Measurements from ENCODE around the gene FBL.
A peak's percentile ranks its signal among the peaks of the same experiment; 100 is the strongest.
"Not testable (repeated sequence)": the region's sequence is repeated elsewhere in the genome, so short reads cannot be mapped to it uniquely, and the experiment has no call there.

FBL gene

DNA sequence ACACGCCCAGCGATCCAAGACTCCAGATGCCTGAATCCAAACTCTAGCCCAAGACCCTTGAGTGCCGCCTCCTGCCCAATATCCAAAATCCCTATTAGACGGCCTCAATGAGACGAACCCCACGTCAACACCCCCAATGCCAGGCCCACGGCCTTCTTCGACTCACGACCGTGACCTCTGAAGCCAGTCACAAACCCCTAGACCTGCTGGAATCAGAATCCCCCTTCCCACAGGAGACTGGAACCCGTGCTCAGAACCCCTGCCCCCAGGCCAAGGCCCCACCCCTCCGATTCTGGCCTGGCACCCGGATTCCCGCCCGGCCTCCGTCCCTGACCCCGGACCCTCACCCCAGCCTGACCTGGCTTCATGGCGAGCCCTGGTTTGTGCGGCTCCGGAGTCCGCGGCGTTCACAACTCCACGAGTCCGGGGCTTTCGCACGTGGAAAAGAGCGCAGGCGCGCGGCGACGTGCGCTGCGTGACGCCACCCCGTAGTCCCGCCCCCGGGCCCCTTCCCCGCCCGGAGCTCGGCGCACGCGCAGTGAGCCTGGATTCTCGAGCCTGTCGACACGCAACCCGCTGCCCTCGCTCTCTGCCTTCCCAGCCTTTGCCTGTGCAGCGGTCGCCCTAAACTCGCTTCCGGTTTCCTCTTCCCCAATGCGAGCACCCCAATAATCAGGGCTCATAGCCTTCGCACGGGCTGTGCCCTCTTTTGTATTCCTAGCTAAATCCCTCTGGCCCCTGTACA lies at the start of gene FBL:
Gene FBL, minus strand, starts transcription at position 447 of the 745 bp plus-strand sequence. Its CDS starts 79 bp downstream, at position 368.
- Mint-ChIP-seq H3K4me3 (peak within 1 kb of the TSS; percentile 97), H3K4me1 (ENCODE audit: low read depth) (peaks cover 45% of the 10 kb centered on the region), H3K36me3 (peaks cover 11% of the 10 kb centered on the region), H3K9me3 (ENCODE audit: low read depth) (no peaks in the 10 kb centered on the region), H3K27ac (peak within 1 kb of the TSS; percentile 97), H3K27me3 (no peaks in the 10 kb centered on the region)

DNA sequence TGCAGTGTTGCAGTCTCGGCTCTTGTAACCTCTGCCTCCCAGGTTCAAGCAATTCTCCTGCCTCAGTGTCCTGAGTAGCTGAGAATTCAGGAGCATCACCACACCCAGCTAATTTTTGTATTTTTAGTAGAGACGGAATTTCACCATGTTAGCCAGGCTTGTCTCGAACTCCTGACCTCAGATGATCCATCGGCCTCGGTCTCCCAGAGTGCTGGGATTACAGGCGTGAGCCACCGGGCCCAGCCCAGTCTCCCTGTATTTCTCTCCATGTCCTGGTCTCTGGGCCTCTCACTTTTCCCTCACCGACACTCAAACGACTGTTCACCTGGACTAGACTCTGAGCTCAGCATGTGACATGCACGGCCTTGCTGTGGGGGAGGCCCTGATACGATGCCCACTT lies 48.9 kb upstream of the FBL start:
- not testable (repeated sequence) for H3K27me3 Mint-ChIP-seq; H3K9me3 Mint-ChIP-seq (ENCODE audit: low read depth); H3K36me3 Mint-ChIP-seq; H3K4me3 Mint-ChIP-seq; H3K27ac Mint-ChIP-seq; H3K4me1 Mint-ChIP-seq (ENCODE audit: low read depth)

DNA sequence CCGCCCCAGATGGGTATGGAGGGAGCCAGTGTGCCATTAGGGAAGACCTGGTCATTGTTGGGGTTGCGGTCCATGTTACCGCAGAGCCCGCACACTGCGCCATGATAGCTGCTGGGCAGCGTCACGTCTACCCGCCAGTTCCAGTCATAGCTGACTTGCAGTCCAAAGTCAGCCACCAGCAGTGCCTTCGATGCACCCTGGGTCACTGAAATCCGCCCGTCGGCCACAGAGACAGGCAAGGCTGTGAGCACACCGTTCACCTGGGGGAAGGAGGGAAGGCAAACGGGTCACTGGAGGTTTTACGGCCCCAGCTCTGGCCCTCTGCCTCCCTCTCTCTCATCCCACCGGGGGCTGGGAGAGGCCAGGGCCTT lies 48.0 kb upstream of the FBL start:
- H3K27ac Mint-ChIP-seq; H3K27me3 Mint-ChIP-seq; H3K9me3 Mint-ChIP-seq (ENCODE audit: low read depth); H3K4me1 Mint-ChIP-seq (ENCODE audit: low read depth); H3K4me3 Mint-ChIP-seq; H3K36me3 Mint-ChIP-seq: not testable (repeated sequence)

DNA sequence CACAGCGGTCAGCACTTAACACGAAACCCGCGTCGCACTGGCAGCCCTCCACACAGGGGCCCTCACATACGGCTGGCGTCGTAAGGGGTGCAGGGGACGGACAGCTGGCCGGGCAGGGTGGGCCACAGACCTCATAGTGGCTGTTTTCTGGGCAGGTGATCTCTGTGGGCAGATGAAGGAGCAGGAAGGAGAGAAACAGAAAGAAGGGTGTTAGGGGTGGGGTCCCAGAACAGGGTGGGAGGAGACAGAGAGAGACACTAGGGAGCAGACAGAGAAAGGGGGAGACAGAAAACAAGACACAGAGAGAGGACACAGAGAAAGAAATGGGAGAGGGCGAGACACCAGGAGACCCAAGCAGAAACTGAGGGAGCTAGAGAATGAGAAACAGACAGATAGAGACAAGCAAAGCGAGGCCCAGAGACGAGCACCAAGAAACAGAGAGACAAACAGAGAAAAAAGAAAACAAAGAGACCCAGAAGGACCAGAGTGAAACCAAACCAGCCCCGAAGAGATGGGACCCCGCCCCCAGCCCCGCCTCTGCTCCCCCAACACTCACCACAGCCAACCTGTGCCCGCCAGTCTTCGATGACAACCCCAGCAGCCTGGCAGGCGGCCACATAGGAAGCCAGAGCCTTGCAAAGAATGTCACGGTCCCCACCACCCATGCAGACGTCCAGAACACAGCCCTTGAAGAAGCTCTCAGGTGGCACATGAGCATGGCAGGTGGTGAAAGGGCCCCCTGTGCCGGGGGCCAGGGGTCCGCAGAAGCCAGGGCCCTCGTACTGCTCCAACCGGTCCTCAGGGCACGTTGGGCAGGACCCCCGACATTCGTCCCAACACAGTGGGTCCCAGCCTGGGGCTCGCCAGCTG lies 47.4 kb upstream of the FBL start:
- not testable (repeated sequence) for H3K36me3 Mint-ChIP-seq; H3K4me1 Mint-ChIP-seq (ENCODE audit: low read depth); H3K9me3 Mint-ChIP-seq (ENCODE audit: low read depth); H3K27me3 Mint-ChIP-seq
- H3K27ac Mint-ChIP-seq: peak overlapping the region; percentile 87
- H3K4me3 Mint-ChIP-seq: peak overlapping the region; percentile 46

DNA sequence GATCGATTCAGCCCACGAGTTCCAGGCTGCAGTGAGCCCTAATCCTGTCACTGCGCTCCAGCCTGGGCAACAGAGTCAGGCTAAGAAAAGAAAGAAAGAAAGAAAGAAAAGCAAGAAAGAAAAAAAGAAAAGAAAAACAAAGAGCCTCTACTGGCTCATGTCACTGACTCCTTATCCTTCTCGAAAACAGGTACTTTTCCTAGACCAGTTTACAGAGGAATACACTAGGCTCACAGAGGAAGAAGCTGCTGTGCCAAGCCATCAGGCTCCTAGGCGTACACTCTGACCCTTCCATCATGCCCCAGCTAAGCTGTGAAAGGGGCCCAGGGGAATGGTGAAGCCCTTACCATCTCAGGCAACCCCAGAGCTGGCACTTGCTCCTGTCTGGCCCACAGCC lies 46.3 kb upstream of the FBL start:
- H3K27me3 Mint-ChIP-seq; H3K4me1 Mint-ChIP-seq (ENCODE audit: low read depth); H3K27ac Mint-ChIP-seq; H3K36me3 Mint-ChIP-seq; H3K9me3 Mint-ChIP-seq (ENCODE audit: low read depth); H3K4me3 Mint-ChIP-seq: not testable (repeated sequence)

DNA sequence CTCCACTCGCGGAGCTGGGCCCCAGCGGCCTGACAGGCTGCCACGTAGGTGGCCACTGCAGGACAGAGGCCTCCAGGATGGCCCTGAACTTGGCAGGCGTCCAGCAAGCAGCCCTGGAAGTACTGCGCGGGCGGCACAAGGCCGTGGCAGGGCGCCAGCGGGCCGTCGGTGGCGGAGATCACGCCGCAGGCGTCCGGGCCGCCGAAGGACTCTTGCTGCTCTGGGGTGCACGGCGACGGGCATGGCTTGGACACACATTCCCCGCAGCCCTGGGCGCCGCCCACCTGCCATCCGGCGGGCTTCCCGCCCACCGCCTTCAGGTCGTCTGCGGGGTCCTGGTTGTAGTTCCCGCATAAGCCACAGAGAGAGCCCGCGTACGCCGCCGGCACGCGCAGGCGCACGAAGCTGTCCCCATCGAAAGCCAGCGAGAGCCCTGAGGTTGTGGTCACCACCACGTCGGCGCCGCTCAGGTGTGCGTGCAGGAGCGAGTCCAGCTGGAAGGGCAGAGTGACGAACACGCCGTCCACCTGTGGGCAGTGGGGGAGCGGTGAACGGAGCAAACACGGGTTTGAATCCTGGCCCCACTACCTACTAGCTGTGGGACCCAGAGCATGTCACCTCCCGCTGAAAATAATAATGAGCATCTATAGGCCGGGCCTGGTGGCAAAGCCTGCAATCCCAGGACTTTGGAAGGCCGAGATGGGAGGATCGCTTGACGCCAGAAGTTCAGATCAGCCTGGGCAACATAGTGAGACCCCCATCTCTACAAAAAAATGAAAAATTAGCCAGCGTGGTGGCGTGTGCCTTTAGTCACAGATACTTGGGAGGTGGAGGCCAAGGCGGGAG lies 45.7 kb upstream of the FBL start:
- not testable (repeated sequence) for H3K4me3 Mint-ChIP-seq; H3K27me3 Mint-ChIP-seq; H3K27ac Mint-ChIP-seq; H3K9me3 Mint-ChIP-seq (ENCODE audit: low read depth); H3K4me1 Mint-ChIP-seq (ENCODE audit: low read depth); H3K36me3 Mint-ChIP-seq

DNA sequence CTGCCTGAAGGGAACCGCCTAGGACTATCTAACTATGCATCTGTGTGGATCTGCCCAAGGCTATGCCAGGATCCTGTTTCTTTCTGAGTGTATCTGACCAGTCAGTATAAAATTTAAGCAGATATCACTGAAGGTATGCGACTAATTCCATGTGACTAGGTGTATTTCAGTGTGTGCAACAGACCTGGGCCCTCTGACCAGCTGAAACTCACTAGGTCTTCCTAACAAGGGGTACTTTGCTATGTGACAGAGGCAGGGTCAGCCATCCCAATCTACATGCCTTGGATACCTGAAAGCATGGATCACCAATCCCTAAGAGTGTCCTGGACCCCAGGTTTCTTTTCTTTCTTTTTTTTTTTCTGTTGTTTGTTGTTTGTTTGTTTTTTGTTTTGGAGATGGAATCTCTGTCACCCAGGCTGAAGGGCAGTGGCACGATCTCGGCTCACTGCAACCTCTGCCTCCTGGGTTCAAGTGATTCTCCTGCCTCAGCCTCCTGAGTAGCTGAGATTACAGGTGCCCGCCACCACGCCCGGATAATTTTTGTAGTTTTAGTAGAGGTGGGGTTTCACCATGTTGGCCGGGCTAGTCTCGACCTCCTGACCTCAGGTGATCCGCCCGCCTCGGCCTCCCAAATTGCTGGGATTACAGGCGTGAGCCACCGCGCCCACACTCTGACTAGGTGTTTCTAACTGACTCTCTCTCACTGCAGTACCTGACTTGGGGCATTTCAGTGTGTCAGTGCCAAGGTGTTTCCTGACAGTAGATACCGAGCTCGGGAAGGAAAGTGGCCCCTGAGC lies 44.8 kb upstream of the FBL start:
- Mint-ChIP-seq H3K27ac (no peak overlapping the region), H3K4me3 (no peak overlapping the region)

DNA sequence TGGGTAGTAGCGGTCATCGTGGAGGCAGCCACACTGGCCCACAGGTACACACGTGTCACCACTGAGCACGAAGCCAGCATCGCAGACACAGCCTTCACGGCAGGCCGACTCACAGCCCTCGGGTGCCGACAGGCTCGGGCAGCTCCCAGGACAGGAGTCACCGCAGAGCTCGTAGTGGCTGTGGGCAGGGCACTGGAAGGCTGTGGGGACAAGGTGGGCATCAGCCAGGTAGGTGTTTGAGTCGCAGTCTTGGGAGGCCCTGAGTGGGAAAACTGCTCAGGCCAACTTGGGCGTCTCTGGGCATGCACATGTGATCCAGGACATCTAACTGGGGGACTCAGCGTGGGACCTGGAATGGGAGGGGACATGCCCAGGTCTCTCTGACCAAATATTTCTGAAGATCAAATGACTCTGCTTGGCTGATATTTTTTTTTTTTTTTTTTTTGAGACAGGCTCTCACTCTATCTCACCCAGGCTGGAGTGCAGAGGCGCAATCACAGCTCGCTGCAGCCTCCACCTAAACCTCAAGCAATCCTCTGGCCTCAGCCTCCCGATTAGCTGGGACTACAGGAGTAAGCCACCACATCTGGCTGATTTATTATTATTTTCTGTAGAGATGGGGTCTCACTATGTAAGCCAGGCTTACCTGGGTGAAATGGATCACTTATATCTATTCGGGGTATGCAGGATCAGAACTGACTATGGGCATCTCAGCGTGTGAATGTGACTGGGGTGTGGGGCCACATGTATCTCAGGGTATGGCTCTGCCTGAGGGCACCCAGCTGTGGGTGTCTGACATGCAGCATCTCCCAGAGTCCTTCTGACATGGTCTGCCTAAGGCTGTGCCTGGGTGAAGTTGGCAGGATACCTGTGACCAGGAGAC lies 43.9 kb upstream of the FBL start:
- H3K27me3 Mint-ChIP-seq; H3K4me1 Mint-ChIP-seq (ENCODE audit: low read depth); H3K27ac Mint-ChIP-seq: not testable (repeated sequence)

More for the DNA sequence above, 44.8 kb upstream of the FBL start:
- H3K9me3 Mint-ChIP-seq (ENCODE audit: low read depth): no peaks in the 10 kb centered on the region
- H3K36me3 Mint-ChIP-seq: peaks cover 7% of the 10 kb centered on the region
- H3K27me3 Mint-ChIP-seq: no peaks in the 10 kb centered on the region
- peaks cover 6% of the 10 kb centered on the region for H3K4me1 Mint-ChIP-seq (ENCODE audit: low read depth)

DNA sequence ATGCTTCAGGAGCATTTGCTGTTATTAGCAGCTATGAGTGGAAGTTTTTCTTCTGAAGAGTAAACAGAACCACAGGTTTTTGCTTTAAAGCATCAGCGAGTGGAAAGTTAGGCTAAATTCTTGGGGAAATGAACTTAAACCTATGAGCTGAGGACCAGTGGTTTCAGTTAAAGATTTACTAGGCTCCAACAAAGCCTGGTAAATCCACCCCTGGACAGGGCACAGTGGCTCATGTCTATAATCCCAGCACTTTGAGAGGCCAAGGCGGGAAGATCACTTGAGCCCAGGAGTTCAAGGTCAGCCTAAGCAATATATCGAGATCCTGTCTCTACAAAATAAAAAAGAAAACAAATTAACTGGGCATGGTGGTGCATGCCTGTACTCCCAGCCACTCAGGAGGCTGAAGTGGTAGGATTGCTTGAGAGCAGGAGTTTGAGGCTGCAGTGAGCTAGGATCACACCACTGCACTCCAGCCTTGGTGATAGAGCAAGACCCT lies 41.3 kb upstream of the FBL start:
- H3K4me1 Mint-ChIP-seq (ENCODE audit: low read depth); H3K27ac Mint-ChIP-seq; H3K36me3 Mint-ChIP-seq; H3K4me3 Mint-ChIP-seq; H3K27me3 Mint-ChIP-seq; H3K9me3 Mint-ChIP-seq (ENCODE audit: low read depth): not testable (repeated sequence)

More for the DNA sequence above, 43.9 kb upstream of the FBL start:
- H3K9me3 Mint-ChIP-seq (ENCODE audit: low read depth); H3K4me3 Mint-ChIP-seq; H3K36me3 Mint-ChIP-seq: not testable (repeated sequence)

DNA sequence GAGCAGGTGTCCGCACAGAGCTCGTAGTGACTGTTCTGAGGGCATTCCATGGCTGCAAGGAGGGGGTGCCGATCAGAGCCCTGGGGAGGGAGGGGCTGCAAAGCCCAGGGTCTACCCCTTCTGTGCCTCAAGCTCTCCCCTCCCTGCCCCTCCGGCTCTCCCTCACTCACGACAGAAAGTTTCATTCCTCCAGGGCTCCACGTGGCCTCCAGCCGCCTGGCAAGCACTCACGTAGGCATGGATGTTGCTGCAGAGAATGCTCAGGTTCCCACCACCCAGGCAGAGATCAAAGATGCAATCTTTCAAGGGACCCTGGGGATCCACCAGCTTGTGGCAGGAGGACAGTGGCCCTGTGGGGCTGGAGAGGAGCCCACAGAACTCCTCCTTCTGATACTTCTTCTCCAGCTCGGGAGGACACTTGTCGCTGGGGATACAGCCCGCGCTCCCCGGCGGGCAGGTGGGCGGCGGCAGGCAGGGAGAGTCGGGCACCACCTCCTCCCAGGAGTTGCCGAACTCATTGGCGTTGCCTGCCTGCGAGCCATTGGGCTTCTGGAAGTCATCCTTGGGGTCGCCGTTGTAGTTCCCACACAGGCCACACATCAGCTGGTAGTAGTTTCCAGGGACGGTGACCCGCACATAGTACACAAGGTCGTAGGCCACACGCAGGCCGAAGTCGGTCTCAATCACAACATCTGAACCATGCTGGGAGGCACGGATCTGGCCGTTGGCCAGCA lies 39.8 kb upstream of the FBL start:
- not testable (repeated sequence) for H3K4me1 Mint-ChIP-seq (ENCODE audit: low read depth); H3K4me3 Mint-ChIP-seq; H3K27ac Mint-ChIP-seq; H3K9me3 Mint-ChIP-seq (ENCODE audit: low read depth); H3K36me3 Mint-ChIP-seq; H3K27me3 Mint-ChIP-seq

DNA sequence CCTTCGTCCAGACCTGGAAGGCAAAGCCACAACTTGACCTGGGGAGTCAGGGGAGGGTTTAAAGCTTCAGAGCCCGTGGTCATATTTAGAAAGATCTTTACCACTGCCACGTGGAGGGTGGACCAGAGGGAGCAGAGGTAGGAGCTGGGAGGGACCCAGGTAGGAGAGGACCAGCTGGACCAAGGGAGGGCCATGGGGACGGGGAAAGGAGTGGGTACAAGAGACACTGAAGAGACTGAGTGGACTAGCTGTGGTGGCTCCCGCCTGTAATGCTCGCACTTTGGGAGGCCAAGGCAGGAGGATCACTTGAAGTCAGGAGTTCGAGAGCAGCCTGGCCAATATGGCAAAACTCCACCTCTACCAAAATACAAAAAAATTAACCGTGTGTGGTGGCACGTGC lies 38.5 kb upstream of the FBL start:
- H3K36me3 Mint-ChIP-seq; H3K4me1 Mint-ChIP-seq (ENCODE audit: low read depth); H3K27me3 Mint-ChIP-seq: not testable (repeated sequence)

DNA sequence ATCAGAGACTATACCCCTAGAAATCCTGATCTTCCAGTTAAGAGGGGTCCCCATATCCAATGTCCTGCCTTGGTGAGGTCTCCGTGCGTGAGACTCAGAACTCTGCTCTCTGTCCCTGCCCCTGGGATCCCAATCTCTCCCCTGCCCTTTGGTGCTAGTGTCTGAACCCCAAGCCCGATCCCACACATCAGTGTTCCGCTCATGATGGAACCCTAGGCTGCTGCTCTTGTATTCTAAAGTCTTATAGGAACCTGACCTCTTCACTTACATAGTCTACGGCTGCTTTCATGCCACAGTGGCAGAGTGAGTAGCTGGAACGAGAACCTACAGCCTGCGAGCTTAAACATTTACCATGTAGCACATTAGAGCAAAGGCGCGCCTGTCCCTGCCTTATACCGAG lies 36.5 kb upstream of the FBL start:
- not testable (repeated sequence) for H3K36me3 Mint-ChIP-seq, H3K27ac Mint-ChIP-seq

More for the DNA sequence above, 38.5 kb upstream of the FBL start:
- not testable (repeated sequence) for H3K4me3 Mint-ChIP-seq; H3K27ac Mint-ChIP-seq; H3K9me3 Mint-ChIP-seq (ENCODE audit: low read depth)

DNA sequence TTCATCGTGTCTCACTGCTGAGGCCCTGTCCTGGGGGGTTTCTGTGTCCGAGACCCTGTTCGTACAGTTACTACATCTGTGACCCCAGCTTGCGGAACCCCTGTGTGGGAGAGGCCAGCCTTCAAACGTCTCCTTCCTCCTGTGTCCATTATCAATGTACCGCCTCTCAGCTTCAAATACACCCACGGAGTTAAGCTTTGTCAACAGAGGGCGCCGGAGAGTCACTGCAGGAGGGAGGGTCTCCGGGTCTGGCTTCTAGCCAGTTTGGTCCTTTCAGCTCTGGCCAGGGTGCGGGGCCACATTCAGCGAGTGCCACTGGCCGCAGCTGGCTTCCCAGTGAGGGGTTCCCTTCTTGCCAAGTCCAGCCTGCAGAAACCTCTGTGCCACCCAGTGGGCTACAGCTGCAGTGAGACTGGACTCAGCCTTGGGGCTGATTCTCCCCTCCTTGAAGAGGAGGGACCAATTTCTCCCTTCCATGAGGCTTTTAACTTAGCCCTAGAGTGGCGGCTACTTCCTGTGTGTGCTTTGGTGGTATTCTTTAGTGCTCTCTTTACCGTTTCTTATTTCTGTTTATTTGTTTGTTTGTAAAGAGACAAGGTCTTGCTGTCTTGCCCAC lies 35.4 kb upstream of the FBL start:
- not testable (repeated sequence) for H3K36me3 Mint-ChIP-seq; H3K27me3 Mint-ChIP-seq; H3K4me3 Mint-ChIP-seq; H3K27ac Mint-ChIP-seq; H3K4me1 Mint-ChIP-seq (ENCODE audit: low read depth); H3K9me3 Mint-ChIP-seq (ENCODE audit: low read depth)

More for the DNA sequence above, 36.5 kb upstream of the FBL start:
- H3K4me1 Mint-ChIP-seq (ENCODE audit: low read depth); H3K9me3 Mint-ChIP-seq (ENCODE audit: low read depth); H3K27me3 Mint-ChIP-seq; H3K4me3 Mint-ChIP-seq: not testable (repeated sequence)

Data from activated naive CD8-positive, alpha-beta T cell (primary cell).